ENCODE results near the gene TIA1. TPM values are rescaled to one million over a fixed set of nuclear protein-coding genes. Genes with fewer than 3 reads are reported as not detected.

The TIA1 gene
- total RNA-seq, 1 donor from 2014 or later: 136 TPM

GRCh38 chr2:70258532-70258875 is 10.1 kb upstream of the TIA1 start:
- peaks cover 7 to 10% (median 9%) of the 10 kb centered on the region in 3 donors for H3K36me3 ChIP-seq (ENCODE audit: control insufficient read depth in 3 of 3, insufficient read depth in 3 of 3, low read length in 3 of 3)
- H3K4me3 ChIP-seq (ENCODE audit: low read length in 3 of 3): peak overlapping the region; percentile 78 to 92 (median 86)
- H3K9me3 ChIP-seq (ENCODE audit: control insufficient read depth in 3 of 3, low read length in 3 of 3): no peaks in the 10 kb centered on the region
- H3K4me1 ChIP-seq (ENCODE audit: control insufficient read depth in 3 of 3, insufficient read depth in 3 of 3, low read length in 3 of 3): peaks cover 34 to 46% (median 41%) of the 10 kb centered on the region in 3 donors
- H3K27ac ChIP-seq (ENCODE audit: low read depth, low read length): peak overlapping the region; percentile 79
- H3K27me3 ChIP-seq (ENCODE audit: control insufficient read depth in 3 of 3, insufficient read depth in 3 of 3, low read length in 3 of 3): no peaks in the 10 kb centered on the region
- peak overlapping the region; percentile 81 to 92 (median 86) for H3K9ac ChIP-seq (ENCODE audit: low read depth in 1 of 3, low read length in 3 of 3)

- H3K27ac ChIP-seq (ENCODE audit: low read depth, low read length): no peak overlapping the region
- H3K4me1 ChIP-seq (ENCODE audit: control insufficient read depth in 3 of 3, insufficient read depth in 3 of 3, low read length in 3 of 3): peaks cover 20 to 23% (median 22%) of the 10 kb centered on the region in 3 donors
Observed at GRCh38 chr2:70255637-70256314, 7.3 kb upstream of the TIA1 start.

GRCh38 chr2:70250434-70250833 is 2.0 kb upstream of the TIA1 start:
- H3K36me3 ChIP-seq (ENCODE audit: control insufficient read depth in 3 of 3, insufficient read depth in 3 of 3, low read length in 3 of 3): no peaks in the 10 kb centered on the region
- no peaks in the 10 kb centered on the region for H3K27me3 ChIP-seq (ENCODE audit: control insufficient read depth in 3 of 3, insufficient read depth in 3 of 3, low read length in 3 of 3)
- no peak overlapping the region for H3K27ac ChIP-seq (ENCODE audit: low read depth, low read length)

More at GRCh38 chr2:70255637-70256314, 7.3 kb upstream of the TIA1 start:
- Histone ChIP-seq H3K9me3 (ENCODE audit: control insufficient read depth in 3 of 3, low read length in 3 of 3) (no peaks in the 10 kb centered on the region), H3K4me3 (ENCODE audit: low read length in 3 of 3) (no peak overlapping the region), H3K9ac (ENCODE audit: low read depth in 1 of 3, low read length in 3 of 3) (no peak overlapping the region), H3K36me3 (ENCODE audit: control insufficient read depth in 3 of 3, insufficient read depth in 3 of 3, low read length in 3 of 3) (peaks cover 2 to 4% (median 4%) of the 10 kb centered on the region in 3 donors), H3K27me3 (ENCODE audit: control insufficient read depth in 3 of 3, insufficient read depth in 3 of 3, low read length in 3 of 3) (no peaks in the 10 kb centered on the region)

GRCh38 chr2:70247364-70248180 is 856 bp downstream of the TIA1 start:
- peak overlapping the region; percentile 96 for H3K27ac ChIP-seq (ENCODE audit: low read depth, low read length)
- H3K9ac ChIP-seq (ENCODE audit: low read depth in 1 of 3, low read length in 3 of 3): peak overlapping the region; percentile 98 to 99 (median 99)
- H3K4me1 ChIP-seq (ENCODE audit: control insufficient read depth in 3 of 3, insufficient read depth in 3 of 3, low read length in 3 of 3): peaks cover 10 to 24% (median 19%) of the 10 kb centered on the region in 3 donors
- peak overlapping the region; percentile 99 to 100 (median 100) for H3K4me3 ChIP-seq (ENCODE audit: low read length in 3 of 3)
- no peaks in the 10 kb centered on the region for H3K9me3 ChIP-seq (ENCODE audit: control insufficient read depth in 3 of 3, low read length in 3 of 3)
- H3K27me3 ChIP-seq (ENCODE audit: control insufficient read depth in 3 of 3, insufficient read depth in 3 of 3, low read length in 3 of 3): no peaks in the 10 kb centered on the region
- no peaks in the 10 kb centered on the region for H3K36me3 ChIP-seq (ENCODE audit: control insufficient read depth in 3 of 3, insufficient read depth in 3 of 3, low read length in 3 of 3)

More at GRCh38 chr2:70250434-70250833, 2.0 kb upstream of the TIA1 start:
- no peak overlapping the region for H3K9ac ChIP-seq (ENCODE audit: low read depth in 1 of 3, low read length in 3 of 3)
- H3K4me1 ChIP-seq (ENCODE audit: control insufficient read depth in 3 of 3, insufficient read depth in 3 of 3, low read length in 3 of 3): peaks cover 3 to 15% (median 14%) of the 10 kb centered on the region in 3 donors
- H3K9me3 ChIP-seq (ENCODE audit: control insufficient read depth in 3 of 3, low read length in 3 of 3): no peaks in the 10 kb centered on the region
- H3K4me3 ChIP-seq (ENCODE audit: low read length in 3 of 3): no peak overlapping the region

GRCh38 chr2:70243806-70244584 is 4.4 kb downstream of the TIA1 start:
- Histone ChIP-seq H3K4me3 (ENCODE audit: low read length in 3 of 3) (no peak overlapping the region), H3K36me3 (ENCODE audit: control insufficient read depth in 3 of 3, insufficient read depth in 3 of 3, low read length in 3 of 3) (peaks cover 0 to 6% (median 3%) of the 10 kb centered on the region in 3 donors), H3K27ac (ENCODE audit: low read depth, low read length) (no peak overlapping the region), H3K9me3 (ENCODE audit: control insufficient read depth in 3 of 3, low read length in 3 of 3) (no peaks in the 10 kb centered on the region), H3K27me3 (ENCODE audit: control insufficient read depth in 3 of 3, insufficient read depth in 3 of 3, low read length in 3 of 3) (no peaks in the 10 kb centered on the region), H3K4me1 (ENCODE audit: control insufficient read depth in 3 of 3, insufficient read depth in 3 of 3, low read length in 3 of 3) (peaks cover 19 to 29% (median 23%) of the 10 kb centered on the region in 3 donors), H3K9ac (ENCODE audit: low read depth in 1 of 3, low read length in 3 of 3) (no peak overlapping the region)

- Histone ChIP-seq H3K27ac (ENCODE audit: low read depth, low read length) (no peak overlapping the region), H3K4me3 (ENCODE audit: low read length in 3 of 3) (no peak overlapping the region), H3K4me1 (ENCODE audit: control insufficient read depth in 3 of 3, insufficient read depth in 3 of 3, low read length in 3 of 3) (peaks cover 19 to 25% (median 23%) of the 10 kb centered on the region in 3 donors), H3K9ac (ENCODE audit: low read depth in 1 of 3, low read length in 3 of 3) (no peak overlapping the region), H3K36me3 (ENCODE audit: control insufficient read depth in 3 of 3, insufficient read depth in 3 of 3, low read length in 3 of 3) (peaks cover 0 to 6% (median 3%) of the 10 kb centered on the region in 3 donors), H3K9me3 (ENCODE audit: control insufficient read depth in 3 of 3, low read length in 3 of 3) (no peaks in the 10 kb centered on the region), H3K27me3 (ENCODE audit: control insufficient read depth in 3 of 3, insufficient read depth in 3 of 3, low read length in 3 of 3) (no peaks in the 10 kb centered on the region)
Observed at GRCh38 chr2:70242552-70242951, 5.9 kb downstream of the TIA1 start.

GRCh38 chr2:70241340-70241739 is 7.1 kb downstream of the TIA1 start:
- Histone ChIP-seq H3K9me3 (ENCODE audit: control insufficient read depth in 3 of 3, low read length in 3 of 3) (no peaks in the 10 kb centered on the region), H3K4me3 (ENCODE audit: low read length in 3 of 3) (no peak overlapping the region)

GRCh38 chr2:70240599-70240998 is 7.8 kb downstream of the TIA1 start:
- no peak overlapping the region for H3K27ac ChIP-seq (ENCODE audit: low read depth, low read length)
- no peaks in the 10 kb centered on the region for H3K9me3 ChIP-seq (ENCODE audit: control insufficient read depth in 3 of 3, low read length in 3 of 3)
- peaks cover 0 to 6% (median 3%) of the 10 kb centered on the region in 3 donors for H3K36me3 ChIP-seq (ENCODE audit: control insufficient read depth in 3 of 3, insufficient read depth in 3 of 3, low read length in 3 of 3)
- peaks cover 15 to 16% (median 16%) of the 10 kb centered on the region in 3 donors for H3K4me1 ChIP-seq (ENCODE audit: control insufficient read depth in 3 of 3, insufficient read depth in 3 of 3, low read length in 3 of 3)
- no peak overlapping the region for H3K4me3 ChIP-seq (ENCODE audit: low read length in 3 of 3)
- H3K9ac ChIP-seq (ENCODE audit: low read depth in 1 of 3, low read length in 3 of 3): no peak overlapping the region
- no peaks in the 10 kb centered on the region for H3K27me3 ChIP-seq (ENCODE audit: control insufficient read depth in 3 of 3, insufficient read depth in 3 of 3, low read length in 3 of 3)

More at GRCh38 chr2:70241340-70241739, 7.1 kb downstream of the TIA1 start:
- H3K9ac ChIP-seq (ENCODE audit: low read depth in 1 of 3, low read length in 3 of 3): no peak overlapping the region
- no peak overlapping the region for H3K27ac ChIP-seq (ENCODE audit: low read depth, low read length)
- peaks cover 0 to 6% (median 3%) of the 10 kb centered on the region in 3 donors for H3K36me3 ChIP-seq (ENCODE audit: control insufficient read depth in 3 of 3, insufficient read depth in 3 of 3, low read length in 3 of 3)
- H3K27me3 ChIP-seq (ENCODE audit: control insufficient read depth in 3 of 3, insufficient read depth in 3 of 3, low read length in 3 of 3): no peaks in the 10 kb centered on the region
- peaks cover 18 to 22% (median 19%) of the 10 kb centered on the region in 3 donors for H3K4me1 ChIP-seq (ENCODE audit: control insufficient read depth in 3 of 3, insufficient read depth in 3 of 3, low read length in 3 of 3)

GRCh38 chr2:70233926-70234325 is 14.5 kb downstream of the TIA1 start:
- no peak overlapping the region for H3K27ac ChIP-seq (ENCODE audit: low read depth, low read length)
- H3K4me3 ChIP-seq (ENCODE audit: low read length in 3 of 3): no peak overlapping the region
- H3K27me3 ChIP-seq (ENCODE audit: control insufficient read depth in 3 of 3, insufficient read depth in 3 of 3, low read length in 3 of 3): no peaks in the 10 kb centered on the region
- no peak overlapping the region for H3K9ac ChIP-seq (ENCODE audit: low read depth in 1 of 3, low read length in 3 of 3)
- no peaks in the 10 kb centered on the region for H3K9me3 ChIP-seq (ENCODE audit: control insufficient read depth in 3 of 3, low read length in 3 of 3)
- peaks cover 0 to 6% (median 0%) of the 10 kb centered on the region in 3 donors for H3K4me1 ChIP-seq (ENCODE audit: control insufficient read depth in 3 of 3, insufficient read depth in 3 of 3, low read length in 3 of 3)
- H3K36me3 ChIP-seq (ENCODE audit: control insufficient read depth in 3 of 3, insufficient read depth in 3 of 3, low read length in 3 of 3): peaks cover 8 to 29% (median 23%) of the 10 kb centered on the region in 3 donors
